Endothelial cell of umbilical vein (primary cell): ENCODE data around the gene VSTM2B. TPM values are rescaled to one million over a fixed set of nuclear protein-coding genes. Genes with fewer than 3 reads are reported as not detected.

Source experiments
- BruUV-seq: library from RNA; stranded (reverse); fragments of 400-500 nt; replicated peaks from 2 replicates; lab custom pipeline; 2021; lab: Mats Ljungman, UMichigan
- CTCF ChIA-PET: fragments of 300-600, 350-600 bp; sonication (Branson Sonifier 250); formaldehyde crosslinking; loops from one replicate; lab custom pipeline; 2021; ENCODE audit warnings: antibody characterized with exemption, inconsistent platforms; lab: Charles Lee
- POLR2A ChIA-PET: fragments of 300-600, 350-600 bp; sonication (Branson Sonifier 250); formaldehyde crosslinking; loops from one replicate; lab custom pipeline; 2021; ENCODE audit warnings: antibody characterized with exemption, inconsistent platforms; lab: Charles Lee
- DNase-seq: peaks from one replicate; pipeline ENCODE4 v3.0.0-alpha.2; 2011; ENCODE audit warnings: low read depth, low spot score
- FAIRE-seq: peaks from 2 replicates; lab custom pipeline; 2011; peaks lifted over from hg19 to GRCh38; lab: Jason Lieb, UNC
- H2AFZ ChIP-seq: 2 replicates; pipeline ENCODE4 v1.6.0; 2012; ENCODE audit warnings: low read depth, low read length, control low read depth, inconsistent platforms
- H3K27ac ChIP-seq: 2 replicates; pipeline ENCODE4 v1.5.1; 2011; ENCODE audit warnings: low read depth, mild to moderate bottlenecking, control low read depth, low read length, moderate library complexity; ENCODE audit not compliant: insufficient read depth
- H3K27me3 ChIP-seq, 2 experiments: 2 replicates each; pipeline versions ENCODE4 v1.6.0 to v1.6.1; 2011; ENCODE audit warnings: low read length in 2 of 2, mixed read lengths in 1 of 2; ENCODE audit not compliant: control insufficient read depth in 2 of 2, insufficient read depth in 2 of 2
- H3K36me3 ChIP-seq, 2 experiments: 2 replicates in 1 of 2; 3 replicates in 1 of 2; pipeline ENCODE4 v1.5.1; 2011; ENCODE audit warnings: low read length in 2 of 2, mild to moderate bottlenecking in 1 of 2, moderate library complexity in 1 of 2; ENCODE audit not compliant: control insufficient read depth in 2 of 2, insufficient read depth in 2 of 2; ENCODE audit errors: extremely low read depth in 1 of 2
- H3K4me1 ChIP-seq: 3 replicates; pipeline ENCODE4 v1.5.1; 2011; ENCODE audit warnings: mild to moderate bottlenecking, low read length; ENCODE audit not compliant: control insufficient read depth, insufficient read depth; ENCODE audit errors: extremely low read depth
- H3K4me2 ChIP-seq: 2 replicates; pipeline ENCODE4 v1.6.1; 2011; ENCODE audit warnings: low read length, control low read depth, mixed read lengths; ENCODE audit not compliant: insufficient read depth
- H3K4me3 ChIP-seq, 3 experiments: fragments of 200-600 bp in 1 of 3; sonication (generic), shearing (Covaris generic) in 1 of 3; replicated peaks in 1 of 3; 2 replicates each; pipeline ENCODE4 v1.5.1; 2011 to 2016; ENCODE audit warnings: control low read depth in 3 of 3, low read length in 3 of 3, mild to moderate bottlenecking in 2 of 3, inconsistent platforms in 1 of 3, low read depth in 1 of 3, moderate library complexity in 1 of 3; ENCODE audit not compliant: insufficient read depth in 1 of 3
- H3K79me2 ChIP-seq: 2 replicates; pipeline ENCODE4 v1.6.0; 2012; ENCODE audit warnings: low read length, inconsistent platforms; ENCODE audit not compliant: control insufficient read depth, insufficient read depth
- H3K9ac ChIP-seq: replicated peaks from 2 replicates; pipeline ENCODE3; 2011; ENCODE audit warnings: low read length, control low read depth; ENCODE audit not compliant: insufficient read depth; ENCODE audit errors: extremely low read depth
- H3K9me1 ChIP-seq: replicated peaks from 3 replicates; pipeline ENCODE4 v1.6.0; 2011; ENCODE audit warnings: mild to moderate bottlenecking, low read length; ENCODE audit not compliant: control insufficient read depth, insufficient read depth; ENCODE audit errors: extremely low read depth
- H3K9me3 ChIP-seq: replicated peaks from 2 replicates; pipeline ENCODE4 v1.5.1; 2012; ENCODE audit warnings: low read length, inconsistent platforms; ENCODE audit not compliant: control insufficient read depth, insufficient read depth
- H4K20me1 ChIP-seq: replicated peaks from 2 replicates; pipeline ENCODE3; 2011; ENCODE audit warnings: mild to moderate bottlenecking, low read length; ENCODE audit not compliant: control insufficient read depth, insufficient read depth; ENCODE audit errors: extremely low read depth
- CTCF ChIP-seq, 2 donors: IDR thresholded peaks; 1 replicate in 1 of 2; 2 replicates in 1 of 2; pipeline ENCODE4 v1.5.1; 2011; ENCODE audit warnings: low read length in 2 of 2, mild to moderate bottlenecking in 2 of 2, moderate library complexity in 2 of 2, control low read depth in 1 of 2, inconsistent platforms in 1 of 2, low read depth in 1 of 2; ENCODE audit not compliant: insufficient read depth in 1 of 2; ENCODE audit errors: extremely low read depth in 1 of 2
- EZH2 ChIP-seq: IDR thresholded peaks from 2 replicates; pipeline ENCODE4 v1.6.1; 2012; ENCODE audit warnings: borderline replicate concordance, low read depth, mild to moderate bottlenecking, moderate library complexity, low read length, inconsistent platforms; ENCODE audit not compliant: severe bottlenecking
- FOS ChIP-seq: IDR thresholded peaks from 2 replicates; pipeline ENCODE4 v1.6.1; 2011; ENCODE audit warnings: mild to moderate bottlenecking, low read length, moderate library complexity, borderline replicate concordance; ENCODE audit not compliant: insufficient read depth
- GATA2 ChIP-seq: IDR thresholded peaks from 2 replicates; pipeline ENCODE4 v1.7.0; 2011; ENCODE audit warnings: low read depth, mild to moderate bottlenecking, moderate library complexity, mixed read lengths, low read length; ENCODE audit not compliant: insufficient read length, insufficient read depth
- JUN ChIP-seq: IDR thresholded peaks from 2 replicates; pipeline ENCODE4 v1.6.1; 2011; ENCODE audit warnings: borderline replicate concordance, low read depth; ENCODE audit not compliant: insufficient read length, insufficient read depth
- MAX ChIP-seq: IDR thresholded peaks from 2 replicates; pipeline ENCODE4 v1.6.1; 2011; ENCODE audit not compliant: insufficient read depth, insufficient read length
- MYC ChIP-seq: IDR thresholded peaks from one replicate; pipeline ENCODE4 v1.6.1; 2011; ENCODE audit warnings: mild to moderate bottlenecking, low read depth, low read length
- POLR2A ChIP-seq: IDR thresholded peaks from 2 replicates; pipeline ENCODE4 v1.6.1; 2012; ENCODE audit warnings: low read depth, mild to moderate bottlenecking, control low read depth, low read length
- POLR2AphosphoS5 ChIP-seq: IDR thresholded peaks from 2 replicates; pipeline ENCODE4 v1.6.1; 2012; ENCODE audit warnings: low read depth, mild to moderate bottlenecking, control low read depth, low read length, moderate library complexity; ENCODE audit not compliant: insufficient read depth
- dilution Hi-C: fragments of 300-500 bp; cut with MboI; formaldehyde crosslinking; loops from one replicate; pipeline ENCODE4 v1.15.0; 2019; ENCODE audit warnings: low sequenced_read_pairs; ENCODE audit not compliant: extremely low pct_ligation_motif_present
- intact Hi-C: fragments of 100-400 bp; cut with micrococcal nuclease; formaldehyde crosslinking; loops from one replicate; pipeline ENCODE4 v1.10.0; 2022
- polyA plus RNA-seq, 4 experiments: library from polyadenylated mRNA; depleted of rRNA in 3 of 4; stranded (reverse) in 3 of 4; unstranded in 1 of 4; fragments of >200 nt; gene quantifications; 2 replicates each; pipeline versions ENCODE4 v1.2.1 to v1.2.3, GENCODE V29; 2011 to 2012; ENCODE audit warnings: missing spikeins in 1 of 4
- total RNA-seq: library from RNA; stranded (reverse); gene quantifications from 2 replicates; pipeline ENCODE4 v1.2.3, GENCODE V29; 2021

Gene VSTM2B
- total and polyA plus RNA-seq, 2 donors (not counting 3 experiments of a cell fraction or from before 2014, with no cell fraction given) = not detected

GRCh38 chr19:29476528-29476927, 49.3 kb upstream of the VSTM2B start:
- Histone ChIP-seq H3K36me3 (no peaks in the 10 kb centered on the region), H3K27me3 (no peaks in the 10 kb centered on the region), H3K4me1 (no peaks in the 10 kb centered on the region), H4K20me1 (no peaks in the 10 kb centered on the region), H3K9me1 (no peaks in the 10 kb centered on the region), H3K9ac (no peak overlapping the region), H3K9me3 (peaks cover 2% of the 10 kb centered on the region), H3K79me2 (no peaks in the 10 kb centered on the region), H3K27ac (no peak overlapping the region), H2AFZ (no peak overlapping the region), H3K4me2 (no peak overlapping the region), H3K4me3 (no peak overlapping the region)
- no TSS peak for BruUV-seq
- FAIRE-seq (no peak), DNase-seq (no peak)
- ChIA-PET CTCF (no interaction called here), POLR2A (no interaction called here)
- TF ChIP-seq POLR2A = no peak
- TF ChIP-seq CTCF (IDR thresholded peaks at IDR 0.05; ENCODE audit: extremely low read depth in 1 of 2, insufficient read depth in 1 of 2, low read depth in 1 of 2, low read length in 2 of 2) = no peak
- TF ChIP-seq JUN = no peak
- TF ChIP-seq GATA2 = no peak
- TF ChIP-seq FOS = no peak
- no peak for TF ChIP-seq MAX
- no peak for TF ChIP-seq EZH2
- no peak for TF ChIP-seq MYC
- TF ChIP-seq POLR2AphosphoS5 = no peak
- intact Hi-C loops = no loop called here
- dilution Hi-C loops = no loop called here
